ENCODE results near the gene STX17. TPM values are rescaled to one million over a fixed set of nuclear protein-coding genes. Genes with fewer than 3 reads are reported as not detected.

STX17 gene
- total and polyA plus RNA-seq, 3 experiments from 2014 or later, result 23.4 to 32.8 (median 27.9) TPM

- no peaks in the 10 kb centered on the region for H3K9me3 Mint-ChIP-seq
- no peaks in the 10 kb centered on the region for H3K27me3 ChIP-seq (ENCODE audit: insufficient read depth, low read length, poor library complexity, severe bottlenecking)
- no peak overlapping the region for H3K27ac ChIP-seq (ENCODE audit: low read depth, low read length)
- no peaks in the 10 kb centered on the region for H3K9me3 ChIP-seq (ENCODE audit: low read length)
- CTCF ChIA-PET, result no interaction called here
- H3K27ac Mint-ChIP-seq, result no peak overlapping the region
- peaks cover 0 to 3% (median 0%) of the 10 kb centered on the region in 3 donors for H3K36me3 Mint-ChIP-seq
- H3K4me3 ChIP-seq (ENCODE audit: low read length), result no peak overlapping the region
- POLR2A ChIA-PET, result no interaction called here
- H3K4me1 ChIP-seq (ENCODE audit: insufficient read depth, low read length), result no peaks in the 10 kb centered on the region
- H3K4me3 Mint-ChIP-seq, result no peak overlapping the region
- no peak for DNase-seq
- H3K27me3 Mint-ChIP-seq, result no peaks in the 10 kb centered on the region
- no peaks in the 10 kb centered on the region for H3K36me3 ChIP-seq (ENCODE audit: insufficient read depth, low read length)
- H3K4me1 Mint-ChIP-seq, result peaks cover 4 to 16% (median 7%) of the 10 kb centered on the region in 3 donors
Measured at GRCh38 chr9:99867968-99868367, 38.5 kb upstream of the STX17 start.

GRCh38 chr9:99868845-99869244 is 37.6 kb upstream of the STX17 start:
- no peaks in the 10 kb centered on the region for H3K4me1 ChIP-seq (ENCODE audit: insufficient read depth, low read length)
- no peak for DNase-seq
- ChIA-PET POLR2A (no interaction called here), CTCF (no interaction called here)
- H3K4me3 ChIP-seq (ENCODE audit: low read length), result no peak overlapping the region
- Mint-ChIP-seq H3K4me1 (peaks cover 4 to 16% (median 7%) of the 10 kb centered on the region in 3 donors), H3K9me3 (no peaks in the 10 kb centered on the region), H3K27ac (peak overlapping the region in 2 of 8 donors; percentile 15 to 20), H3K36me3 (no peaks in the 10 kb centered on the region), H3K27me3 (peaks cover 0 to 2% of the 10 kb centered on the region in 2 donors), H3K4me3 (no peak overlapping the region)
- no peaks in the 10 kb centered on the region for H3K27me3 ChIP-seq (ENCODE audit: insufficient read depth, low read length, poor library complexity, severe bottlenecking)
- no peak overlapping the region for H3K27ac ChIP-seq (ENCODE audit: low read depth, low read length)
- no peaks in the 10 kb centered on the region for H3K9me3 ChIP-seq (ENCODE audit: low read length)
- no peaks in the 10 kb centered on the region for H3K36me3 ChIP-seq (ENCODE audit: insufficient read depth, low read length)

- no peak for DNase-seq
- CTCF ChIA-PET, result no interaction called here
- no peak overlapping the region for H3K27ac Mint-ChIP-seq
- peaks cover 2 to 3% of the 10 kb centered on the region in 2 donors for H3K27me3 Mint-ChIP-seq
- no peaks in the 10 kb centered on the region for H3K36me3 Mint-ChIP-seq
- no peaks in the 10 kb centered on the region for H3K9me3 Mint-ChIP-seq
- Histone ChIP-seq H3K4me3 (ENCODE audit: low read length) (no peak overlapping the region), H3K4me1 (ENCODE audit: insufficient read depth, low read length) (no peaks in the 10 kb centered on the region), H3K27me3 (ENCODE audit: insufficient read depth, low read length, poor library complexity, severe bottlenecking) (no peaks in the 10 kb centered on the region), H3K9me3 (ENCODE audit: low read length) (no peaks in the 10 kb centered on the region), H3K36me3 (ENCODE audit: insufficient read depth, low read length) (no peaks in the 10 kb centered on the region), H3K27ac (ENCODE audit: low read depth, low read length) (no peak overlapping the region)
- no peak overlapping the region for H3K4me3 Mint-ChIP-seq
- H3K4me1 Mint-ChIP-seq, result peaks cover 4 to 16% (median 7%) of the 10 kb centered on the region in 3 donors
- POLR2A ChIA-PET, result interaction anchor here (1.3 kb wide), 1 partner anchor 11 kb away, joined by 3 read pairs; no protein-coding TSS in a partner anchor
Measured at GRCh38 chr9:99870126-99870525, 36.3 kb upstream of the STX17 start.

GRCh38 chr9:99873531-99873930 is 32.9 kb upstream of the STX17 start:
- CTCF ChIA-PET, result interaction anchor here (1.2 to 1.4 kb wide), 2 partner anchors 10 to 12 kb away, joined by 3 read pairs; no protein-coding TSS in a partner anchor
- Histone ChIP-seq H3K4me1 (ENCODE audit: insufficient read depth, low read length) (no peaks in the 10 kb centered on the region), H3K27ac (ENCODE audit: low read depth, low read length) (no peak overlapping the region), H3K4me3 (ENCODE audit: low read length) (no peak overlapping the region), H3K27me3 (ENCODE audit: insufficient read depth, low read length, poor library complexity, severe bottlenecking) (no peaks in the 10 kb centered on the region), H3K36me3 (ENCODE audit: insufficient read depth, low read length) (no peaks in the 10 kb centered on the region), H3K9me3 (ENCODE audit: low read length) (no peaks in the 10 kb centered on the region)
- no peak for DNase-seq
- Mint-ChIP-seq H3K4me1 (peaks cover 0 to 4% (median 2%) of the 10 kb centered on the region in 3 donors), H3K9me3 (no peaks in the 10 kb centered on the region), H3K27ac (no peak overlapping the region), H3K27me3 (peaks cover 3 to 6% of the 10 kb centered on the region in 2 donors), H3K36me3 (no peaks in the 10 kb centered on the region), H3K4me3 (no peak overlapping the region)
- POLR2A ChIA-PET, result no interaction called here

- no peaks in the 10 kb centered on the region for H3K27me3 ChIP-seq (ENCODE audit: insufficient read depth, low read length, poor library complexity, severe bottlenecking)
- Mint-ChIP-seq H3K4me3 (no peak overlapping the region), H3K4me1 (no peaks in the 10 kb centered on the region), H3K27me3 (peaks cover 3 to 6% of the 10 kb centered on the region in 2 donors), H3K36me3 (no peaks in the 10 kb centered on the region), H3K27ac (no peak overlapping the region), H3K9me3 (no peaks in the 10 kb centered on the region)
- H3K36me3 ChIP-seq (ENCODE audit: insufficient read depth, low read length), result no peaks in the 10 kb centered on the region
- no peak overlapping the region for H3K4me3 ChIP-seq (ENCODE audit: low read length)
- H3K27ac ChIP-seq (ENCODE audit: low read depth, low read length), result no peak overlapping the region
- no peak for DNase-seq
- no peaks in the 10 kb centered on the region for H3K4me1 ChIP-seq (ENCODE audit: insufficient read depth, low read length)
- H3K9me3 ChIP-seq (ENCODE audit: low read length), result no peaks in the 10 kb centered on the region
- CTCF ChIA-PET, result interaction anchor here (1.4 kb wide), 1 partner anchor 10 kb away, joined by 3 read pairs; no protein-coding TSS in a partner anchor
- POLR2A ChIA-PET, result no interaction called here
Measured at GRCh38 chr9:99873943-99874584, 32.4 kb upstream of the STX17 start.

GRCh38 chr9:99876190-99876589 is 30.3 kb upstream of the STX17 start:
- H3K27ac ChIP-seq (ENCODE audit: low read depth, low read length), result no peak overlapping the region
- Mint-ChIP-seq H3K9me3 (peaks cover 0 to under 1% (median 0%) of the 10 kb centered on the region in 5 donors), H3K27ac (no peak overlapping the region), H3K4me1 (no peaks in the 10 kb centered on the region), H3K4me3 (no peak overlapping the region), H3K36me3 (peaks cover 0 to 1% (median 0%) of the 10 kb centered on the region in 3 donors), H3K27me3 (peaks cover 3 to 6% of the 10 kb centered on the region in 2 donors)
- CTCF ChIA-PET, result interaction anchor here (1.2 kb wide), 1 partner anchor 19 kb away, joined by 3 read pairs; no protein-coding TSS in a partner anchor
- POLR2A ChIA-PET, result no interaction called here
- H3K4me3 ChIP-seq (ENCODE audit: low read length), result no peak overlapping the region
- H3K9me3 ChIP-seq (ENCODE audit: low read length), result no peaks in the 10 kb centered on the region
- H3K36me3 ChIP-seq (ENCODE audit: insufficient read depth, low read length), result no peaks in the 10 kb centered on the region
- no peak for DNase-seq
- H3K4me1 ChIP-seq (ENCODE audit: insufficient read depth, low read length), result no peaks in the 10 kb centered on the region
- no peaks in the 10 kb centered on the region for H3K27me3 ChIP-seq (ENCODE audit: insufficient read depth, low read length, poor library complexity, severe bottlenecking)

- Histone ChIP-seq H3K27ac (ENCODE audit: low read depth, low read length) (no peak overlapping the region), H3K4me3 (ENCODE audit: low read length) (no peak overlapping the region), H3K27me3 (ENCODE audit: insufficient read depth, low read length, poor library complexity, severe bottlenecking) (no peaks in the 10 kb centered on the region), H3K4me1 (ENCODE audit: insufficient read depth, low read length) (no peaks in the 10 kb centered on the region), H3K9me3 (ENCODE audit: low read length) (no peaks in the 10 kb centered on the region), H3K36me3 (ENCODE audit: insufficient read depth, low read length) (no peaks in the 10 kb centered on the region)
- no peak for DNase-seq
- ChIA-PET CTCF (no interaction called here), POLR2A (no interaction called here)
- Mint-ChIP-seq H3K4me1 (no peaks in the 10 kb centered on the region), H3K27ac (no peak overlapping the region), H3K4me3 (no peak overlapping the region), H3K36me3 (peaks cover 0 to 5% (median 1%) of the 10 kb centered on the region in 3 donors), H3K9me3 (peaks cover 0 to 2% (median 0%) of the 10 kb centered on the region in 5 donors), H3K27me3 (peaks cover 3 to 6% of the 10 kb centered on the region in 2 donors)
Measured at GRCh38 chr9:99878651-99879050, 27.8 kb upstream of the STX17 start.

GRCh38 chr9:99881769-99882168 is 24.7 kb upstream of the STX17 start:
- Mint-ChIP-seq H3K27me3 (no peaks in the 10 kb centered on the region), H3K36me3 (peaks cover 0 to 5% (median 1%) of the 10 kb centered on the region in 3 donors), H3K4me1 (no peaks in the 10 kb centered on the region), H3K27ac (peak overlapping the region in 1 of 8 donors; percentile 54), H3K9me3 (peaks cover 0 to 2% (median 0%) of the 10 kb centered on the region in 5 donors), H3K4me3 (no peak overlapping the region)
- ChIA-PET CTCF (no interaction called here), POLR2A (no interaction called here)
- DNase-seq, result no peak
- Histone ChIP-seq H3K4me3 (ENCODE audit: low read length) (no peak overlapping the region), H3K4me1 (ENCODE audit: insufficient read depth, low read length) (no peaks in the 10 kb centered on the region), H3K27me3 (ENCODE audit: insufficient read depth, low read length, poor library complexity, severe bottlenecking) (no peaks in the 10 kb centered on the region), H3K36me3 (ENCODE audit: insufficient read depth, low read length) (no peaks in the 10 kb centered on the region), H3K9me3 (ENCODE audit: low read length) (no peaks in the 10 kb centered on the region), H3K27ac (ENCODE audit: low read depth, low read length) (no peak overlapping the region)

Data from CD8-positive, alpha-beta memory T cell (primary cell).